ENCODE results near the gene RUVBL2.

GRCh38 chr19:48991873-48992580, 1.7 kb upstream of the RUVBL2 start:
- TF ChIP-seq CTCF (IDR thresholded peaks at IDR 0.05) (no peak), ZFX (IDR thresholded peaks at IDR 0.05; ENCODE audit: borderline replicate concordance) (no peak)
